ENCODE measurements around the gene RIPPLY1.

The RIPPLY1 gene

DNA sequence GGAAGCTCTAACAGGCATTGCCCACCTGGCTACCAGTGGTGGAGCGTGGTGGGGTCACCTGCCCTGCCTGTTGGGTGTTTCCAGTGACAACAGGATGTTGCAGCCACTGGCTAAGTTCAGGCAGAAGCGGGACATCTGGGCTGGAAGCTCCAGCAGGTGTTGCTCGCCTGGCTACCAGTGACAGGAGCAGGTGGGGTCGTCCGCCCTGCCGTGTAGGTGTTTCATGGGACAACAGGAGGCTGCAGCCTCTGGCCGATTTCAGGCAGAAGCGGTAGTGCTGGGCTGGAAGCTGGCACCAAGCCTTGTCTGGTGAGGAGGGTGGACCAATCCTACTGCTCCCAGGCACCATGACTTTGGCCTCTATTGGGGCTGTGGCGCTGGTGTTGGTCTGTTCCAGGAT lies 39.4 kb downstream of the RIPPLY1 start (continued):
- TF ChIP-seq, protein P1, sequence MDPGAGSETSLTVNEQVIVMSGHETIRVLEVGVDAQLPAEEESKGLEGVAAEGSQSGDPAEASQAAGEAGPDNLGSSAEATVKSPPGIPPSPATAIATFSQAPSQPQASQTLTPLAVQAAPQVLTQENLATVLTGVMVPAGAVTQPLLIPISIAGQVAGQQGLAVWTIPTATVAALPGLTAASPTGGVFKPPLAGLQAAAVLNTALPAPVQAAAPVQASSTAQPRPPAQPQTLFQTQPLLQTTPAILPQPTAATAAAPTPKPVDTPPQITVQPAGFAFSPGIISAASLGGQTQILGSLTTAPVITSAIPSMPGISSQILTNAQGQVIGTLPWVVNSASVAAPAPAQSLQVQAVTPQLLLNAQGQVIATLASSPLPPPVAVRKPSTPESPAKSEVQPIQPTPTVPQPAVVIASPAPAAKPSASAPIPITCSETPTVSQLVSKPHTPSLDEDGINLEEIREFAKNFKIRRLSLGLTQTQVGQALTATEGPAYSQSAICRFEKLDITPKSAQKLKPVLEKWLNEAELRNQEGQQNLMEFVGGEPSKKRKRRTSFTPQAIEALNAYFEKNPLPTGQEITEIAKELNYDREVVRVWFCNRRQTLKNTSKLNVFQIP (CRISPR knock-in tag; IDR thresholded peaks at IDR 0.05; ENCODE audit: borderline replicate concordance, low read depth), result no peak
- TF ChIP-seq ISL1 (CRISPR knock-in tag; IDR thresholded peaks at IDR 0.05) (no peak), PPARA (CRISPR knock-in tag; IDR thresholded peaks at IDR 0.05; ENCODE audit: borderline replicate concordance) (no peak), OSR1 (CRISPR knock-in tag; IDR thresholded peaks at IDR 0.05) (no peak)

GRCh38 chrX:106862972-106863688 lies 40.0 kb downstream of the RIPPLY1 start:
- no peak for TF ChIP-seq ZNF565 (CRISPR knock-in tag; conservative IDR thresholded peaks at IDR 0.05; ENCODE audit: low read depth)
- no peak for TF ChIP-seq TSHZ2 (CRISPR knock-in tag; IDR thresholded peaks at IDR 0.05)
- TF ChIP-seq, protein P1 (CRISPR knock-in tag; IDR thresholded peaks at IDR 0.05; ENCODE audit: borderline replicate concordance, low read depth), result no peak
- no peak for TF ChIP-seq CREB5 (CRISPR knock-in tag; IDR thresholded peaks at IDR 0.05; ENCODE audit: low read depth)
- TF ChIP-seq PPARA (CRISPR knock-in tag; IDR thresholded peaks at IDR 0.05; ENCODE audit: borderline replicate concordance), result no peak
- ATAC-seq, result peak; percentile 92
